Lower lobe of right lung (tissue), 2 donors: ENCODE measurements around the gene NID1. TPM values are rescaled to one million over a fixed set of nuclear protein-coding genes. Genes with fewer than 3 reads are reported as not detected.

ENCODE experiments used
- ATAC-seq, 2 donors: fragments of 200-7000 bp; cut with Tn5 transposase; one replicate each; pipeline ENCODE4 v1.9.1; 2020 to 2022; ENCODE audit warnings: mild to moderate bottlenecking in 2 of 2, moderate library complexity in 2 of 2
- DNase-seq: peaks from one replicate; pipeline ENCODE4 v3.0.0-alpha.2; 2020
- H3K27ac ChIP-seq: fragments of 200-600 bp; one replicate; pipeline ENCODE4 v1.8.0; 2022
- H3K27me3 ChIP-seq: fragments of 200-600 bp; one replicate; pipeline ENCODE4 v1.8.0; 2022; ENCODE audit warnings: low read depth
- H3K36me3 ChIP-seq: fragments of 200-600 bp; one replicate; pipeline ENCODE4 v1.8.0; 2022; ENCODE audit warnings: mild to moderate bottlenecking
- H3K4me1 ChIP-seq: fragments of 200-600 bp; one replicate; pipeline ENCODE4 v1.8.0; 2022
- H3K4me3 ChIP-seq: fragments of 200-600 bp; one replicate; pipeline ENCODE4 v1.8.0; 2022; ENCODE audit warnings: mild to moderate bottlenecking
- H3K9me3 ChIP-seq: fragments of 200-600 bp; one replicate; pipeline ENCODE4 v1.8.0; 2022
- CTCF ChIP-seq: fragments of 200-600 bp; IDR thresholded peaks from one replicate; pipeline ENCODE4 v1.8.0; 2022; ENCODE audit warnings: antibody characterized with exemption, mild to moderate bottlenecking
- intact Hi-C: fragments of 100-400 bp; cut with DNase I; formaldehyde crosslinking; loops from one replicate; pipeline ENCODE4 v1.11.0; 2022
- total RNA-seq: library from RNA; stranded (reverse); fragmentation: NEBNext Ultra II Directional; extraction: Animal tissue kit (Norgen Biotek cat#: 25700); gene quantifications from one replicate; pipeline ENCODE4 v1.2.1, GENCODE V29; 2021
- donor health status: DM: no; HTN: yes; CAD: no; lungs with severe emphysema.

NID1 gene
- total RNA-seq, 1 donor from 2014 or later = 46.6 TPM

DNA sequence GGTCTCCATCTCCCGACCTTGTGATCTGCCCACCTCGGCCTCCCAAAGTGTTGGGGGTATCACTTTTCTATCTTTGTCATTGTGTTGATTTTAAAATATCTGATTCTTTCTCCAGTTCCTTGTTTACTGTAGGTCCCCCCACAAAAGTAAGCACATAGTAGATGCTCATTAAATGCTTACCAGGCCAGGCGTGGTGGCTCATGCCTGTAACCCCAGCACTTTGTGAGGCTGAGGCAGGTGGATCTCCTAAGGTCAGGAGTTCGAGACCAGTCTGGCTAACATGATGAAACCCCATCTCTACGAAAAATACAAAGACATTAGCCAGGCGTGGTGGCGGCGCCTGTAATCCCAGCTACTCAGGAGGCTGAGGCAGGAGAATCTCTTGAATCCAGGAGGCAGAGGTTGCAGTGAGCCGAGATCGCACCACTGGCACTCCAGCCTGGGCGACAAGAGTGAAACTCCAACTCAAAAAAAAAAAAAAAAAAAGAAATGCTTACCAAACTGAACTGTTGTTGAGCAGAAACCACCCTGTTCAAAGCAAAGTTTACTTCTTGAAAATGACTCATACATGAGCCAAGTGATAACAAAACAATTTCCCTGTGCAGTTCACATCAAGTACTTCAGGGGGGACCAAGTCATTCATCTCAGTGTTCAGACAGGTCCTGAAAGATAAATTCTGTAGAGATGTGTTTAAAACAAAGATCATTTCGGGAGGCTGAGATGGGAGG is 24.3 kb upstream of the NID1 start:
- DNase-seq = no peak
- intact Hi-C loops = no loop called here

GRCh38 chr1:236086537-236086936 is 21.6 kb upstream of the NID1 start:
- H3K27me3 ChIP-seq = no peaks in the 10 kb centered on the region
- intact Hi-C loops = no loop called here
- no peaks in the 10 kb centered on the region for H3K36me3 ChIP-seq
- DNase-seq = no peak
- no peaks in the 10 kb centered on the region for H3K4me1 ChIP-seq
- TF ChIP-seq CTCF = no peak
- no peak overlapping the region for H3K27ac ChIP-seq
- H3K9me3 ChIP-seq = no peaks in the 10 kb centered on the region
- ATAC-seq = no peak
- no peak overlapping the region for H3K4me3 ChIP-seq

More for the DNA sequence above, 24.3 kb upstream of the NID1 start:
- Histone ChIP-seq H3K4me3 (no peak overlapping the region), H3K36me3 (no peaks in the 10 kb centered on the region), H3K27ac (no peak overlapping the region), H3K9me3 (no peaks in the 10 kb centered on the region), H3K27me3 (no peaks in the 10 kb centered on the region), H3K4me1 (no peaks in the 10 kb centered on the region)
- no peak for TF ChIP-seq CTCF
- no peak for ATAC-seq

GRCh38 chr1:236085545-236086159 is 20.8 kb upstream of the NID1 start:
- H3K9me3 ChIP-seq = no peaks in the 10 kb centered on the region
- H3K36me3 ChIP-seq = no peaks in the 10 kb centered on the region
- intact Hi-C loops = no loop called here
- TF ChIP-seq CTCF = no peak
- H3K27ac ChIP-seq = no peak overlapping the region
- H3K27me3 ChIP-seq = no peaks in the 10 kb centered on the region
- H3K4me3 ChIP-seq = no peak overlapping the region
- ATAC-seq (peak in 1 of 2 donors; percentile 13), DNase-seq (no peak)
- no peaks in the 10 kb centered on the region for H3K4me1 ChIP-seq

- Histone ChIP-seq H3K9me3 (no peaks in the 10 kb centered on the region), H3K4me3 (no peak overlapping the region), H3K4me1 (no peaks in the 10 kb centered on the region), H3K27me3 (no peaks in the 10 kb centered on the region), H3K27ac (no peak overlapping the region), H3K36me3 (no peaks in the 10 kb centered on the region)
- no peak for TF ChIP-seq CTCF
- DNase-seq (no peak), ATAC-seq (no peak)
- intact Hi-C loops = no loop called here
Observed at GRCh38 chr1:236084386-236084730, 19.5 kb upstream of the NID1 start.

GRCh38 chr1:236083650-236084385 is 18.9 kb upstream of the NID1 start:
- DNase-seq (no peak), ATAC-seq (no peak)
- H3K4me1 ChIP-seq = no peaks in the 10 kb centered on the region
- no peak overlapping the region for H3K27ac ChIP-seq
- no peaks in the 10 kb centered on the region for H3K27me3 ChIP-seq
- no peaks in the 10 kb centered on the region for H3K9me3 ChIP-seq
- intact Hi-C loops = no loop called here
- H3K4me3 ChIP-seq = no peak overlapping the region
- H3K36me3 ChIP-seq = no peaks in the 10 kb centered on the region
- TF ChIP-seq CTCF = no peak
